Heart right ventricle (tissue), 16 donors: ENCODE measurements around the gene SLC35B4. TPM values are rescaled to one million over a fixed set of nuclear protein-coding genes. Genes with fewer than 3 reads are reported as not detected.

Experiments
- ATAC-seq, 8 donors: fragments of 200-7000 bp; cut with Tn5 transposase; one replicate each; pipeline ENCODE4 v1.9.1; 2020; ENCODE audit warnings: mild to moderate bottlenecking in 8 of 8, moderate library complexity in 8 of 8, moderate number of reproducible peaks in 1 of 8
- DNase-seq, 2 donors: peaks; one replicate each; pipeline ENCODE4 v3.0.0-alpha.2; 2020
- H3K27ac ChIP-seq, 10 donors: fragments of 200-600 bp; sonication (generic) in 2 of 10; one replicate each; pipeline versions ENCODE4 v1.5.0 to v1.8.0; 2020 to 2022; ENCODE audit warnings: mild to moderate bottlenecking in 3 of 10
- H3K27me3 ChIP-seq, 7 donors: fragments of 200-600 bp; one replicate each; pipeline ENCODE4 v1.8.0; 2021 to 2022; ENCODE audit warnings: mild to moderate bottlenecking in 2 of 7
- H3K36me3 ChIP-seq, 9 donors: fragments of 200-600 bp; sonication (generic) in 1 of 9; one replicate each; pipeline versions ENCODE4 v1.5.0 to v1.8.0; 2020 to 2022; ENCODE audit warnings: mild to moderate bottlenecking in 2 of 9
- H3K4me1 ChIP-seq, 9 donors: fragments of 200-600 bp; sonication (generic) in 1 of 9; one replicate each; pipeline versions ENCODE4 v1.5.0 to v1.8.0; 2020 to 2022; ENCODE audit warnings: mild to moderate bottlenecking in 4 of 9
- H3K4me3 ChIP-seq, 10 donors: fragments of 200-600 bp; sonication (generic) in 2 of 10; one replicate each; pipeline versions ENCODE4 v1.5.0 to v1.8.0; 2020 to 2022; ENCODE audit warnings: mild to moderate bottlenecking in 7 of 10, moderate library complexity in 2 of 10
- H3K9me3 ChIP-seq, 11 donors: fragments of 200-600 bp in 10 of 11; sonication (generic) in 2 of 11; one replicate each; pipeline versions ENCODE4 v1.5.0 to v1.8.0; 2013 to 2022; ENCODE audit warnings: mild to moderate bottlenecking in 2 of 11, control low read depth in 1 of 11, moderate library complexity in 1 of 11
- CTCF ChIP-seq, 9 donors: fragments of 200-600 bp; sonication (generic) in 2 of 9; IDR thresholded peaks; one replicate each; pipeline versions ENCODE4 v1.5.0 to v1.8.0; 2021 to 2022; ENCODE audit warnings: antibody characterized with exemption in 9 of 9, mild to moderate bottlenecking in 5 of 9, moderate library complexity in 1 of 9
- WGBS, 2 donors: extraction: QIAGEN DNeasy Blood & Tissue Kit; methylation state at CpG; one replicate each; pipeline ENCODE4 v1.1.7; 2013; ENCODE audit warnings: inconsistent platforms in 1 of 2; 5-methylcytosine and 5-hydroxymethylcytosine counted together
- intact Hi-C, 10 donors: fragments of 100-400 bp; cut with DNase I; formaldehyde crosslinking; loops; one replicate each; pipeline versions ENCODE4 v1.11.1 to v1.14.2; 2022
- polyA plus RNA-seq, 2 donors: library from polyadenylated mRNA; stranded (reverse); fragments of 200-250 nt; gene quantifications; one replicate each; pipeline ENCODE4 v1.2.3, GENCODE V29; 2013
- total RNA-seq, 10 donors: library from RNA; stranded (reverse); fragmentation: NEBNext Ultra II Directional in 3 of 10; extraction: Animal tissue kit (Norgen Biotek cat#: 25700) in 3 of 10; gene quantifications; one replicate each; pipeline versions ENCODE4 v1.2.1 to v1.2.4, GENCODE V29; 2021 to 2023
- donor health status: Arrhythmogenic right ventricular cardiomyopathy.
- donor health status: ischemic (EF 13 %, LVEDD 7.1; RV severe dilation, severe dysfunction).
- donor health status: healthy with polysubstance abuse.
- donor health status: DM: no; HTN: yes; CAD: no.
- donor health status: DM: no; HTN: no; CAD: no.
- donor health status: ischemic (EF 25% LVEDD 6.9; RV normal size, moderate dysfunction).
- donor health status: ischemic (EF 25% LVEDD 5.7; RV mildly dilated, moderate dysfunction).
- donor health status: healthy.
- donor health status: DM: yes; HTN: yes; CAD: no.
- donor health status: Ischemic cardiomyopathy.
- donor health status: ischemic (EF 35%, LVEDD 5.7; RV mildly dilated, moderate dysfunction).
- donor health status: nonischemic (EF 11% LVEDD 7.7; RV severe dilation, severe dysfunction).
- donor health status: DM: yes; HTN: yes; CAD: no.
- donor health status: PGD.
- donor health status: ischemic (EF 29% LVEDD 5.4; RV normal size, mild dysfunction).
- donor health status: nonischemic (EF 23%, LVEDD 6.1; RV moderate dilation, normal function).

The SLC35B4 gene
- total and polyA plus RNA-seq, 12 donors: 2.4 to 7.9 (median 4.6) TPM

- H3K9me3 ChIP-seq: peaks cover 0 to 3% (median 0%) of the 10 kb centered on the region in 11 donors
- no peak overlapping the region for H3K4me3 ChIP-seq
- no peaks in the 10 kb centered on the region for H3K27me3 ChIP-seq
- intact Hi-C loops: no loop called here
- ATAC-seq (no peak), DNase-seq (no peak)
- H3K27ac ChIP-seq: no peak overlapping the region
- 78 to 82% methylated on average over 5 of the region's 5 CpGs for WGBS, 2 donors
- no peak for TF ChIP-seq CTCF (IDR thresholded peaks at IDR 0.05)
- H3K36me3 ChIP-seq: no peaks in the 10 kb centered on the region
- H3K4me1 ChIP-seq: no peaks in the 10 kb centered on the region
Measured at GRCh38 chr7:134255814-134256213, 60.9 kb downstream of the SLC35B4 start.

- Histone ChIP-seq H3K4me1 (no peaks in the 10 kb centered on the region), H3K27me3 (no peaks in the 10 kb centered on the region), H3K36me3 (no peaks in the 10 kb centered on the region), H3K9me3 (peaks cover 0 to 3% (median 0%) of the 10 kb centered on the region in 11 donors), H3K4me3 (no peak overlapping the region), H3K27ac (no peak overlapping the region)
- WGBS, 2 donors: 93 to 98% methylated on average over 3 of the region's 3 CpGs
- DNase-seq (no peak), ATAC-seq (no peak)
- peak in 1 of 9 donors; percentile 20 for TF ChIP-seq CTCF (IDR thresholded peaks at IDR 0.05)
- intact Hi-C loops: no loop called here
Measured at GRCh38 chr7:134254311-134254710, 62.4 kb downstream of the SLC35B4 start.

GRCh38 chr7:134248196-134248595 lies 68.5 kb downstream of the SLC35B4 start:
- ATAC-seq: no peak
- no peaks in the 10 kb centered on the region for H3K4me1 ChIP-seq
- H3K27me3 ChIP-seq: no peaks in the 10 kb centered on the region
- intact Hi-C loops: no loop called here
- DNase-seq: no peak
- no peak for TF ChIP-seq CTCF (IDR thresholded peaks at IDR 0.05)
- H3K4me3 ChIP-seq: no peak overlapping the region
- 80 to 81% methylated on average over 3 of the region's 3 CpGs for WGBS, 2 donors
- H3K9me3 ChIP-seq: peaks cover 0 to 1% (median 0%) of the 10 kb centered on the region in 11 donors
- H3K36me3 ChIP-seq: no peaks in the 10 kb centered on the region
- H3K27ac ChIP-seq: no peak overlapping the region

GRCh38 chr7:134246761-134247160 lies 70.0 kb downstream of the SLC35B4 start:
- Histone ChIP-seq H3K4me3 (no peak overlapping the region), H3K9me3 (peaks cover 0 to 10% (median 0%) of the 10 kb centered on the region in 11 donors), H3K27me3 (no peaks in the 10 kb centered on the region), H3K27ac (no peak overlapping the region), H3K4me1 (no peaks in the 10 kb centered on the region), H3K36me3 (no peaks in the 10 kb centered on the region)
- DNase-seq (no peak), ATAC-seq (no peak)
- TF ChIP-seq CTCF (IDR thresholded peaks at IDR 0.05): no peak
- 90 to 91% methylated on average over 2 of the region's 2 CpGs for WGBS, 2 donors
- intact Hi-C loops: no loop called here
